HG02588 (cell line): ENCODE measurements around the gene CENPM.

Experiments
- ATAC-seq: cut with Tn5 transposase; IDR thresholded peaks from one replicate; pipeline ENCODE4 v1.9.1; 2021; ENCODE audit warnings: mild to moderate bottlenecking, moderate library complexity; ENCODE audit not compliant: unreplicated experiment

The CENPM gene

GRCh38 chr22:41900652-41901312 is 46.2 kb downstream of the CENPM start:
- ATAC-seq: no peak

GRCh38 chr22:41899992-41900651 is 46.8 kb downstream of the CENPM start:
- no peak for ATAC-seq

- no peak for ATAC-seq
These were observed 47.8 kb downstream of the CENPM start for GRCh38 chr22:41899110-41899509.

- no peak for ATAC-seq
These were observed 48.3 kb downstream of the CENPM start for GRCh38 chr22:41898645-41899044.

GRCh38 chr22:41893591-41894375 is 53.2 kb downstream of the CENPM start:
- ATAC-seq: no peak

GRCh38 chr22:41892721-41893120 is 54.2 kb downstream of the CENPM start:
- no peak for ATAC-seq

GRCh38 chr22:41891407-41891806 is 55.5 kb downstream of the CENPM start:
- ATAC-seq: no peak
